ENCODE results near the gene TSPAN17. TPM values are rescaled to one million over a fixed set of nuclear protein-coding genes. Genes with fewer than 3 reads are reported as not detected.
"Not testable (repeated sequence)": the region's sequence is repeated elsewhere in the genome, so short reads cannot be mapped to it uniquely, and the experiment has no call there.

TSPAN17 gene, protein sequence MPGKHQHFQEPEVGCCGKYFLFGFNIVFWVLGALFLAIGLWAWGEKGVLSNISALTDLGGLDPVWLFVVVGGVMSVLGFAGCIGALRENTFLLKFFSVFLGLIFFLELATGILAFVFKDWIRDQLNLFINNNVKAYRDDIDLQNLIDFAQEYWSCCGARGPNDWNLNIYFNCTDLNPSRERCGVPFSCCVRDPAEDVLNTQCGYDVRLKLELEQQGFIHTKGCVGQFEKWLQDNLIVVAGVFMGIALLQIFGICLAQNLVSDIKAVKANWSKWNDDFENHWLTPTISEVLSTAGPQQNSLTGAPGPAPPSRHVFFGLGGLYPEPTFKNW
- 52.1 and 56.1 TPM in 2 replicates for total RNA-seq

DNA sequence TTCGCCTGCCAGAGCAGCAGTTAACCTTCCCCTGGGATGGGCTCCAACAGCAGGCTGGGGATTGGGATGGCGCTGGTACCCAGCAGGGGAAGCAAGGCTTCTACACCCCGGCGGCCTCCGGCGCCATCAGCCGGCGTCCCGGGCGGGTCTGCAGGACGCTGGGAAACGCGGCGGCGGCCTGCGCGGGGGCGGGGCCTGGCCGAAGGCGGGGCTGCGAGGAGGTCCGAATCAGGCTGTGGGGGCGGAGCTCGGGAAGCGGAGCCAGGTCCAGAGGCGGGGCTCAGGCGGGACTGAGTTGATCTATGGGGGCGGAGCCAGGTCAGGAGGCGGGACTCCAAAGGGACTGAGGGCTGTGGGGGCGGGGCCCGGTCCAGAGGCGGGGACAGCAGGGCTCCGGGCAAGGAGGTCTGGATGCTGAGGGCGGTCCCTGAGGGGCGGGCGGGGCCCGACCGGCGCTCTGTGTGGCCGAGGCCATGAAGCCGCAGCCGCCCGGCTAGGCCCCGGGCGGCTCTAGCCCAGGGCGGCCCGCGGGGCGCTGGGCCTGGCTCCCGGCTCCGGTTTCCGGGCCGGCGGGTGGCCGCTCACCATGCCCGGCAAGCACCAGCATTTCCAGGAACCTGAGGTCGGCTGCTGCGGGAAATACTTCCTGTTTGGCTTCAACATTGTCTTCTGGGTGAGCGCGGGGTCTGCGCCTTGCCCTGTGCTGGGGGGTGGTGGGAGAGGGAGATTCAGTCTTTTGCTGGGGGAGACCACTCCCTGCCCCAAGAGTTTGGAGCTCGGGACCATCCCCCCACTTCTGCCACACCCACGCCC is at the start of gene TSPAN17:
Gene TSPAN17 (plus strand): TSS at position 455 of the 813 bp plus-strand sequence. CDS start 132 bp downstream, at position 587.
- intact Hi-C loops (cut with micrococcal nuclease): loop anchor here (1.0 to 10.0 kb wide), 17 partner anchors 16 to 948 kb away; partner anchors contain the start of genes CLTB, EIF4E1B, FAF2 and FGFR4

DNA sequence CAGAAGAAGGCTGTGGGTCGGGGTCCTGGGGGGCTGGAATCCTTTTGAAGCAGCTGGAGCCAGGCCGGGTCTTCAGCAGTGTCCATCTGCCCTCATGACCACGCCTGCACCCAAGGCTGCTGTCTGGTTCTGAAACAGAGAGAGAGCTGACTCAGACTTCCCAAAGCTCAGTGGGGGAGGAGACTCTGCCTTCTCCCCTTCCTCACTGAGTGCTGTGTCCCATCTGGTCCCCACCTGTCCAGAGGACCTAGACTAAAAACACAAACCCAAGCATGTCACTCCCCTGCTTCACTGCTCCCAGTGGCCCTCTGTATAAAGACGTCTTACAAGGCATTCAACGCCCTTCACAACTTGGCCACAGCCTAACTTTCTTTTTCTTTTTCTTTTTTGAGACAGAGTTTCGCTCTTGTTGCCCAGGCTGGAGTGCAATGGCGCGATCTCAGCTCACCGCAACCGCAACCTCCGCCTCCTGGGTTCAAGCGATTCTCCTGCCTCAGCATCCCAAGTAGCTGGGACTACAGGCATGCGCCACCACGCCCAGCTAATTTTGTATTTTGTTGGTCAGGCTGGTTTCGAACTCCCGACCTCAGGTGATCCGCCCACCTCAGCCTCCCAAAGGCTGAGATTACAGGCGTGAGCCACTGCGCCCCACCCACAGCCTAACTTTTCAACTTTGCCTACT is 47.4 kb upstream of the TSPAN17 start:
- intact Hi-C loops (cut with micrococcal nuclease): not testable (repeated sequence)

DNA sequence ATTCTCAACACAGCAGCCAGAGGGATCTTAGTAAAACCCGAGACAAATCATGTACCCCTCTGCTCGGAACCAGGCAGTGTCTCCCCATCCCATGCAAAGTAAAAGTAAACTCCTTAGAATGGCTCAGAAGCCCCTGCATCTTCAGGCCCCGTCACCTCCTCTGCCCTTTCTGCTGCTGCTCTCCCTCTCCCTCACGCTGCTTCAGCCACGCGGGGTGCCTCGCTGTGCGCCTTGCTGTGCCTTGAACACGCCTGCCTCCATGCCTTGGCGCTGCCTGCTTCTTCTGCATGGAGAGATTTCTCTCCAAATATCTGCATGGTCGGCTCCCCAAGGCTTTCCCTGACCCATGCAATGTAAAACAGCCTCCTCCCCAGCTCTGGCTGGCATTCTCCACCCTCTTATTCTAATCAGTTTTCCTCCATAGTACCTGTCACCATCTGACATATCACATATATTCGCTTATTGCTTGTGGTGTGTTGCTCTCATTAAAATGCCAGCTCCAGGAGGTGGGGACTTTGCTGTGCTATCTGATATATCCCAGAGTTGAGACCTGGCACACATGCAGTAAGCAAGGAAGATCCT is 45.3 kb upstream of the TSPAN17 start:
- intact Hi-C loops (cut with micrococcal nuclease): no loop called here

DNA sequence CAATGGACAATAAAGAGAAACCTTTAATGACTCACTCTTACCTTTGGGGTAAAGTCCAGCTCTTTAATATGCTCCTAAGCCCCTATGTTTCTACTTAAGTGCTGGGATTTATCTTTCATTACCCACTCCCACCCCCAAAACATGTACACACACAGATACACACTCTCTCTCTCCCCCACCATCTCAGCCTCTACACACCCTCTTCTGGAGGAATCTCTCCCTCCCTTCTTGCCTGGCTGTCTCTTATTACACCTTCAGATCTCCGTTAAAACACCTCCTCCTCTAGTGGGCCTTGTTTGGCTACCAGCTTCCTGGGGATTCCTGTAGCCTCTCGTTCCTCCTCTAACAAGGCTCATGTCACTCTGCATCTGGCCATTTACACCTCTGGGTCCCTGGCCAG is 44.2 kb upstream of the TSPAN17 start:
- intact Hi-C loops (cut with micrococcal nuclease): no loop called here

DNA sequence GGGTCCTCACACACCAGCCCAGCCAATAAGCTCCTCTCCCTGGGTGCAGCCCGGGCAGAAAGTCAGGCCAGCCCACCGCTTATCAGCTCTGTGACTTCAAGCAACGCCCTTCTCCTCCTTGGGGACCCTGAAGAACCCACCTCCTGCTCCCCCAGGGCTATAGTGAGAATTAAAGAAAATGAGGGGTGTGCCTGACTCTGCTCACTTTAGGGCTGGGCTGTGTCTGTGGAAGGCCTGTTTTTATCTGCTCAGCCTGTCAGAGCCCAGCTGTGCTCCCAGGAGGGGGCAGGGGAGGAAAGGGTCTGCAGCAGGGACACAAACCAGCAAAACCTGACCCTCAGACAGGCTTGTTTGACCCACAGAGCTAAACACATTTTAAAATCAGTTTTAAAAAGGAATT is 41.3 kb upstream of the TSPAN17 start:
- intact Hi-C loops (cut with micrococcal nuclease): no loop called here

DNA sequence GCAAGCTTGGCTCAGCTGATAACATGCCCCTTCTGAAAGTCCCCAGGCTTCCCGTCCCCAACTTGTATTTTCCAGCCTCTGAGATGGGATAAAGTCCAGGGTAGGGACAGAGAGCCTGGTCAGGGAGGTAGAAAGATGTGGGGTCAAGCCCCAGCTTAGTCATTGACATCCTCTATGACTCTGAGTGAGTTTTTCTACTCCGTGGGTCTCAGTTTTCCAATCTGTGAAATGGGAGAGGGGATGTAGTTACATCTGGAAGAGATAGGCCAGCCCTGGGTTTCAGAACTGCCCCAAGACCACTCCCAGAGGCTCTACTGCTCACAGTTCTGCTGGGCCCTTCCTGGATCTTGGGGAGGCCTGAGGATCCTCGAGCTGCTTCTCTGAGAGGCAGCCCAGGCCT is 40.4 kb upstream of the TSPAN17 start:
- intact Hi-C loops (cut with micrococcal nuclease): no loop called here

DNA sequence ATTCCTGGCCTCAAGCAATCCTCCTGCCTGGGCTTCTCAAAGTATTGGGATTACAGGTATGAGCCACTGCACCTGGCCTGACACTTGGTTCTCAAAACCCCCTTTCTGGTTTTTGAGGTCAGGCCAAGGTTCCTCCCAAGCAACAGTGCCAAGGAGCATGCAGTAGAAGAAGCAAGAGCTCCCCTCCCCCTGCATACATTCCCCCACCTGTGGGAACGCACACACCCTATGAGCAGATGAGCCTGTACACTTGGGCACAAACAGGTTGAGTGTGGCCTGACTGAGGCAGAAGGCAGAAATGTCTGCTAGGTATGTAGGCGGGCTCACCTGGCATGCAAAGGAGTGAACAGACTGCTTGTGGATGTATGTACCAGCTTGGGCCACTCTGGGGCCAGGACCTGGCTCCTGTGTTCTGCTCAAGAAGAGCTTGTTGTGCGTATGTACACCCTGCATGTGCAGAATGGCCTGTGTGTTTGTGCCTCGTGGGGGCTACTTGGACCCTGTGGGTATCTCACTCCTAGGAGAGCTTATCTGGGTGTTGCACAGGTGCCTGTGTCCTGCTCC is 39.1 kb upstream of the TSPAN17 start:
- intact Hi-C loops (cut with micrococcal nuclease): no loop called here

DNA sequence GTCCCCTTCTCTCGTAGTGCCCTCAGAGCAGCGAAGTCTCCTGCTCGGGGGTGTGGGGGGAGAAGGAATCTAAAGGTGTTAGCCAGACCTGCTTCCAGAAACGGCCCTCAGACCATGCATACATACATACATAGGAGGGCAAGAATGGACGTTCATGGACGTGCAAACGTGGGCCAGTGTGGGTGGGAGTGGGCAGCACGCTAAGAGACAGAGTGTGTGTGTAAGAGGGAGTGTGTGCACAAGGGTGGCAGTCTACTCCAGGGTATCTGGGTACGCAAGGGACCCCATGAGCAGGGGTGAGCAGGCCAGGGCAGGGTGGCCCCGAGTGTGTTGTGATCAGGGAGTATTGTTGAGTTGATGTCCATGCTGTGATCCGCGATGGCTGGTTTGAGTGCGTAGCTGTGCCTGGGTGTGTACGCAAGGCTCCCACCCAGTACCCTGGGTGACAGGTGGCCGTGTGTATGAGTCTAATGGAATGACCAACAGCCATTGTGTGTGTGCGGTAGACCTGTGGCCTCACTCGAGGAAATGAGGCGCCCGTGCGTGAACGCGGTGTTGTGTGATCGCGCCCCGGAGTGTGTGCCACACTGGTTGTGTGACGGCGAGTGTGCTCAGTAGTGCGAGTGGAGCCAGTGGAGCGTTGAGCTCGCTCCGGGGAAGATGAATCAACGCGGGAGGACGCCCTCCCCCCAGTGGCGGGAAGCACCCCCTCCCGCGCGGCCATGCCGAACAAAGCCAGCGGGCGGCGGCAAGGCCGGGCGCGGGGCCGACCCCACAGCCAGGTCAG is 38.2 kb upstream of the TSPAN17 start:
- intact Hi-C loops (cut with micrococcal nuclease): loop anchor here (1.0 kb wide), 2 partner anchors 161 to 221 kb away; partner anchors contain the start of genes FAF2, HIGD2A and NOP16

DNA sequence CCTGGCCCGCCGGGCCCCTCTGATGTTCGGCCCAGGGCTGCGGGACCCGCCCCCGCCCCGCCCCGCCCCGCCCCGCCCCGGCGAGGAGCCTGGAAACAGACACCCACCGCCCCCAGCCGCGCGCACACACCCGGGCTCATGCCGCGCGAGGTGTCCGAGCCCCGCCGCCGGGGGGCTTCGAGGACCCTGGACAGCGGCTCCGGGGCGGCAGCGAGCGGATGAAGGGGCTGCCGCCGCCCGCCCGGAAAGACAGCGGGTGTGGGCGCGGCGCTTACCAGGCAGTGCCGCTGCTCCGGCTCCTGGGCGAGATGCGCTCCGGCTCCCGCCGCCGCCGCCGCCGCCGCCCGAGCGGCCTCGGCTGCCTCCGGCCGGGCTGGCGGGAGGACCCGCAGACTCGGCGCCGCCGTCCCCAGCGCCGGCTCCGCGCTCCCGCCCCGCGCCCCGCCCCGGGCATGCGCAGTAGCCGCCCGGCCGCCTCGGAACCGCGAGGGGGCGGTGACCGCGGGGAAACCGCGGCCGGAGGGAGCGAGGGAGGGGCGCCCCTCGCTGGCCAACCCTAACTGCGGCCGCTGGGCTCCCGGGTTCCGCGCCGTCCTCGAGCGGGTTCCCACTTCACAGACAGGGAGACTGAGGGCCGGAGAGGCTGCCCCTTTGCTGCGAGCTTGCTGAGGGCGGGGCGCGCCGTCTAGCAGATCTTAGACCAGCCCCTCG is 37.4 kb upstream of the TSPAN17 start, which contains the start of gene GPRIN1:
Gene GPRIN1 (minus strand): TSS at position 433 of the 711 bp plus-strand sequence. CDS start 10,322 bp downstream, outside the sequence.
- intact Hi-C loops (cut with micrococcal nuclease): loop anchor here (1.0 to 2.0 kb wide), 6 partner anchors 13 to 983 kb away; partner anchors contain the start of genes FAF2, HIGD2A, NOP16 and TMED9

DNA sequence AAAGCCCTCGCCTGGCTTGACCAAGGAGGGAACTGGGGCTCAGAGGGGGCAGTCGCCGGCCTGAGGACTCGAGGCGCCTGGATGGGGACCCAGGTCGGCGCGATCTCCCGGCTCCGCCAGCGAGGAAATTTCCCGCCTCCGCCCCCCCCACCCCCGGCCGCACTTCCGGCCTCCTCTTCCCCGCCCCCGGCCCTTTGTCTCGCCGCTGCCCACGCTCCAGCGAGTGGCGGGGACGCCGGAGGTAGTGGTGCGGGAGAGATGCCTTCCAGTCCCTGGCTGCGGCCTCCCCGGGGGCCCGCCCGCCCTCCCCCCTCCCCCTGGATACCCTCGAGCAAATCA is 36.9 kb upstream of the TSPAN17 start:
- intact Hi-C loops (cut with micrococcal nuclease): loop anchor here (1.0 to 2.0 kb wide), 4 partner anchors 14 to 982 kb away; partner anchors contain the start of genes TMED9 and TSPAN17

DNA sequence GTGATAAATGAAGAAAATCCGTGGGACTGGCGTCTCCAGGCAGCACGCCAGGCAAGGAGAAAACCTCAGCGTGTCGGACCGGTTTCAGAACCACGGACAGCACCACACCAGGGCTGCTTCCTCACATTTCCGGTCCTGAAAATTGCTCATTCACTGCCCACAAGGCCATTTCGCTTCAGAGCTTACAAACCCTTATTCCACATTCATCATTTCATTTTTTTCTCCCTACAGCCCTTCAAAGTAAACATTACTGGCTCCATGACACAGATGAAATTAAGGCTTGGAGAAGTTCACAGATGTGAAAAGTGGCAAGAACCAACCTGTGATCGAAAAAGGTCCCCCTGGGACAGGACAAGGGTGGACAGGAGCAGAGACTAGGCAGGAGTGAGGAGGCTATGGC is 35.8 kb upstream of the TSPAN17 start:
- intact Hi-C loops (cut with micrococcal nuclease): loop anchor here (1.0 to 2.0 kb wide), 4 partner anchors 8 to 981 kb away; partner anchors contain the start of gene TMED9

DNA sequence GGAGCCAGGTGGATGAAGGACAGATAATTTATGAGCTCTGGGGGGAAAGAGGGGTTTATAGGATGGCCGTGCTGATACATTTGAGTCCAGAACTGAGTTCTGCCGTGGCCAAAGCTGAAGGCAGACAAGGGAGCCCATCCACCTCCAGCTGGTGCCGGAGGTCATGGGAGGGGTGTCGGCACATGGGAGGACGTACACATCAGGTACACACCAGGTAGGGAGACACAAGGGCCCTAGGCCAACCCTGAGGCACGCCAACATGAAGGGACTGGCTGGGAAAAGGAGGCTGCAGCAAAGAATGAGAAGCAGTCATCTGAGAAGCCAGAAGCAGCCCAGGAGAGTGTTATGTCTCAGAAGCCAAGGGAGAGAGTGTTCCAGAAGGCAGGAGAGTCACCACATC is 35.3 kb upstream of the TSPAN17 start:
- intact Hi-C loops (cut with micrococcal nuclease): no loop called here

DNA sequence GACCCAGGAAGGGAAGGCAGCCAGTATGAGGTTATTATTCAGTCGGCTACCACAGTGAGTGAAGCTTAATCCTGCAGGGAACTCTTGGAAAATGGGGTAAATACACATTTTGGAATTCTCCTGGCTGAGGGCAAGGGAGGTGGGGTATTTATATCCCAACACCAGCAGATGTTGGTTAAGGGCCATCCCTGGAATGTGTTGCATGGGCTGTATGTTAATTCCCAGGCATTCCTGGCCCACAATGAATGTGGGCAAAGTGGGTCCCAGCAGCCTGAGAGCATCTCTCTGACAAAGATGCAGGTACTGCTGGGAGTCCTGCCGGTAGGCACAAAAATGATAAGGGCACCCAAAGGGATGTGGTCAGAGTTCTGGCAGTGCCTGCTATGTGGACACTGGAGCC is 34.4 kb upstream of the TSPAN17 start:
- intact Hi-C loops (cut with micrococcal nuclease): no loop called here

DNA sequence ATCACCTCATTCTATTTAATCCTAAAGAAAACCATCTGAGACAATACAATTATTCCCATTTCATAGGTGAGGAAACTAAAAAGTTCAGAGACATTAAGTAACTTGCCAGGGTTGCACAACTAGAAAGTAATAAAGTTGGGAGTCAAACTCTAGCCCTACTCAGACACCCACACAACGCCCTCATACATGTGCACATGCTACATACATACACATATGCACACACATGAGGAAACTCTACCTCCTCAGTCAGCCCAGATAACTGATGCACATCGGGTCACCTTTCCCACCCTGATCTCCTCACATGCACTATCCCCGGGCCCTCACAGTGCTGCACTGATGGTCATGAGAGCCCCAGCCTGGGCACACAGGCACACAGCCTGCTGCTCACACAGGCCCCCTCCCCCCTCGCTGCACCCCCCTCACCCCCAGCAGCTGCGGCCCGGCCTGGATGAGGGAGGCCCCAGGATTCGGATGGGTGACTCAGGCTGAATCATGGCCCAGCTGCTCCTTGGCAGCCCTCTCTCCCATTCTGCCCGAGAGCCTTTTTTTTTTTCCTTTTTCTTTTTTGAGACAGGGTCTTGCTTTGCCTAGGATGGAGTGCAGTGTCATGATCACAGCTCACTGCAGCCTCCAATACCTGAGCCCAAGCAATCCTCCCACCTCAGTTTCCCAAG is 32.3 kb upstream of the TSPAN17 start:
- intact Hi-C loops (cut with micrococcal nuclease): no loop called here

DNA sequence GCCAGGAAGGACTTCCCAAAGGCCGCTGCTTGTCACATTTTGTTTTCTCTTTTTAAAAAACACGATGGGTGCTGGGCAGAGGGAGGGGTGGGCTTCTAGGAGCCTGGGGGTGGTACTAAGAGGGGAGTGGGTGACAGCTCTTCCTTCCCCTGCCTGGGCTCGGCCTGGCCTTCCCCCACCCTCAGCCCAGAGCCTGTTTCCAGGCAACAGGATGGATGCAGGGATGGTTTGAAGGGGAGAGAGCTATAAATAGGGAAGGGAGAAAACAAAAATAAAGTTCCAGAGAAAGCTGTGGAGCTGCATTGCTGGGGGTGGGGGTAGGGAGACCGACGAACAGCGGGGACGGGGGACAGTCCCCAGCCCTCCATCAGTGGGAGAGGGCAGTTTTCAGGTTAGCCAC is 30.8 kb upstream of the TSPAN17 start:
- intact Hi-C loops (cut with micrococcal nuclease): no loop called here

DNA sequence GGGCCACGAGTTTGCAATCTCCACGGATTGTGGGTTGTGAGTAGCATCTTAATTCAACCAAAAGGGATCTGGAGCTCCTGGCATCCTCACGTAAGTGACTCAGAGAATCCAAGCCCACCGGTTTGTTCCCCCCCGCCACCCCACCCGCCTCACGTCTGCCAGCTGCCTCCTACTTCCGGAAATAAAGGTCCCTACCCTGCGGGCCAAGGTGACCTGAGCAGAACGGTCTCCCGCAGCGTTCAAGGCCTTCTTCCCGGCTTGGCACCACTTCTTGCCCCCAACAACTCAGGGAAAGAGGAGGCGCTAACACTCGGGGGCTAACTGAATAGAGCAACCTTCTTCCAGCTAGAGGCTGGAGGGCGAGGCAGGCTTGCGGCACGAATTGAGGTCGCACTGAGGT is 28.5 kb upstream of the TSPAN17 start:
- intact Hi-C loops (cut with micrococcal nuclease): loop anchor here (1.0 kb wide), 4 partner anchors 7 to 44 kb away; partner anchors contain the start of genes EIF4E1B, SNCB and TSPAN17

DNA sequence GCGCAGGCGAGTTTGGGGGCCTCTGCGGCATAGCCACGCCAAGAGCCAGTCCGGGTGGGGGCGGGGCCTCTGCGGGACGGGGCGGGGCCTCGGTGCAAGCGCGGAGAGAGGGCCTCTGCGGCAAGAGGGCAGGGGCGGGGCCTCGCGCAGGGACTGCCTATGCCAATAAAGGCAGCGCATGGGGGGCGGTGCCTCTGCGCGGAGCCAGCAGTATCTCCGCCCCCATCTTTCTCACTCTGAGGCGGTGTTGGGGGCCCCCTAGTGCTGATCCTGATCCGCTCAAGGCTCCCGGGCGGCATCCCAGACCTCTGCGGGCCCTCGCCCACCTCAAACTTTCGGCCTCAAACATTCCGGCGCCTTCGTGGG is 28.1 kb upstream of the TSPAN17 start:
- intact Hi-C loops (cut with micrococcal nuclease): loop anchor here (1.0 kb wide), 4 partner anchors 8 to 45 kb away; partner anchors contain the start of genes EIF4E1B, SNCB and TSPAN17

DNA sequence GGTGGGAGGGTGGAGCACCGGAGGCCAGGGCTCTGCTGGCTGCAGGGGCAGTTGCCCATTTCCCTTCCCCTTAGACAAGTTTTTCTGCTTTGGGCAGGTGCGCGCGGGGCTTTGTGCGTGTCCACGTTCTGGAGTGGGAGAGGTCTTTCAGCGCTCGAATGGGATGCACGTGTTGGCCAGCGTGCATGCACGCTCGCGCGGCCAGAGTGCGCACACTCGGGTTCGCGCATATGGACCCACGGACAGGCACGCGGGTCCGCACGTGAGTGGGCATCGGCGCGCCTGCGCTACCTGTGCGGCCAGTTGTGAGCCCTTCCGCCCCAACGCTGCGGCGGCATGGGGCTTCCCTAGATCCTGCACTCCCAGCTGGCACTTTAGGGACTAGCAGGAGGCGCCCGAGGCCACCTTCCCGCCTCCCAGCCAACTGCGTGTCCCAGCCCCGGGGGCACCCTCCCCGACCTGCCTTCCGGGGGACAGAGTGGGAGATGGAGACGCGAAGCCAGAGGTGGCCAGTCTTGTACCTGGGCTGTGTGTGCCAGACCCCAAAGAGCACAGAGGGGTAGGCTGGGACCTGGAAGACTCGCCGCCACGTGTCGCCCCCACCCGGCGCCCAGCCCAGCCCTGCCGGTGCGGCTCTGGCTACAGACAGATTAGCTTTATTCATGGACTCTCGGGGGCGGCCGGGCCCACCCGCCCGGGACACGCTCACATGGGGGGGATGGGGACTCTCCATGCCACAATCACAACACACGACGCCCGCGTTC is 27.5 kb upstream of the TSPAN17 start:
- intact Hi-C loops (cut with micrococcal nuclease): loop anchor here (1.0 kb wide), 4 partner anchors 8 to 45 kb away; partner anchors contain the start of genes EIF4E1B, SNCB and TSPAN17
